Tibial nerve (tissue), 4 donors: ENCODE results near the gene DES. TPM values are rescaled to one million over a fixed set of nuclear protein-coding genes. Genes with fewer than 3 reads are reported as not detected.

ENCODE experiments used
- DNase-seq, 2 donors: peaks; one replicate each; pipeline ENCODE4 v3.0.0-alpha.2; 2019; ENCODE audit warnings: low spot score in 2 of 2
- H3K27ac ChIP-seq, 4 donors: fragments of 200-600 bp; sonication (generic) in 3 of 4; one replicate each; pipeline ENCODE4 v1.5.1; 2017 to 2019; ENCODE audit warnings: mild to moderate bottlenecking in 1 of 4
- H3K27me3 ChIP-seq, 2 donors: fragments of 200-600 bp; sonication (generic) in 1 of 2; one replicate each; pipeline versions ENCODE4 v1.5.1 to v1.6.0; 2017 to 2019
- H3K36me3 ChIP-seq, 3 donors: fragments of 200-600 bp; sonication (generic); one replicate each; pipeline ENCODE4 v1.5.1; 2018 to 2019
- H3K4me1 ChIP-seq, 4 donors: fragments of 200-600 bp; sonication (generic) in 3 of 4; one replicate each; pipeline ENCODE4 v1.5.1; 2017 to 2019
- H3K4me3 ChIP-seq, 4 donors: fragments of 200-600 bp; sonication (generic) in 3 of 4; one replicate each; pipeline ENCODE4 v1.5.1; 2017 to 2019; ENCODE audit warnings: mild to moderate bottlenecking in 1 of 4, moderate library complexity in 1 of 4
- H3K9me3 ChIP-seq, 4 donors: fragments of 200-600 bp; sonication (generic) in 3 of 4; one replicate each; pipeline ENCODE4 v1.5.1; 2017 to 2019
- CTCF ChIP-seq, 5 experiments: fragments of 200-600 bp in 3 of 5; fragments of 450-650 bp in 2 of 5; sonication (generic) in 3 of 5; IDR thresholded peaks; one replicate each; pipeline ENCODE4 v1.5.1; 2016 to 2019; ENCODE audit warnings: antibody characterized with exemption in 5 of 5, mild to moderate bottlenecking in 3 of 5, moderate library complexity in 2 of 5
- EP300 ChIP-seq, 2 donors: sonication (generic); formaldehyde crosslinking; IDR thresholded peaks; one replicate each; pipeline ENCODE4 v1.6.1; 2017; ENCODE audit warnings: antibody characterized with exemption in 2 of 2, mild to moderate bottlenecking in 1 of 2
- POLR2A ChIP-seq, 2 donors: fragments of 450-650 bp; IDR thresholded peaks; one replicate each; pipeline ENCODE4 v1.6.1; 2017; ENCODE audit warnings: antibody characterized with exemption in 2 of 2, mild to moderate bottlenecking in 2 of 2, moderate library complexity in 2 of 2
- WGBS, 2 donors: methylation state at CpG; one replicate each; pipeline ENCODE4 v1.1.5; 2018; 5-methylcytosine and 5-hydroxymethylcytosine counted together
- total RNA-seq, 4 donors: library from RNA; depleted of rRNA; stranded (reverse); fragments of >200 nt; gene quantifications; one replicate each; pipeline ENCODE4 v1.1.0, GENCODE V29; 2016

Gene DES
- total RNA-seq, 4 donors from 2014 or later = 20.7 to 50.4 (median 25.0) TPM

GRCh38 chr2:219475697-219476651 lies 57.8 kb downstream of the DES start:
- peak; percentile 49 to 52 for DNase-seq
- peaks cover 0 to 7% (median 0%) of the 10 kb centered on the region in 4 donors for H3K4me1 ChIP-seq
- TF ChIP-seq EP300 (IDR thresholded peaks at IDR 0.05) (no peak), CTCF (IDR thresholded peaks at IDR 0.05) (peak; percentile 73 to 84 (median 80)), POLR2A (IDR thresholded peaks at IDR 0.05) (no peak)
- H3K27me3 ChIP-seq = peaks cover 0 to 4% of the 10 kb centered on the region in 2 donors
- H3K27ac ChIP-seq = no peak overlapping the region
- 34 to 38% methylated on average over 13 to 14 of the region's 14 CpGs for WGBS, 2 donors
- H3K4me3 ChIP-seq = no peak overlapping the region
- no peaks in the 10 kb centered on the region for H3K36me3 ChIP-seq
- no peaks in the 10 kb centered on the region for H3K9me3 ChIP-seq

Other genes with a start within 250 kb of the DES start
- gene SLC23A3, start 248.3 kb upstream of the DES start, total RNA-seq = under 1 TPM in 3 of 4 donors, not detected in 1; 0.21 to 0.98 (median 0.30) TPM
- gene CNPPD1, start 241.5 kb upstream of the DES start, total RNA-seq = 10 to 100 TPM; 38.8 to 51.3 (median 49.4) TPM
- gene RETREG2, start 240.1 kb upstream of the DES start, total RNA-seq = 10 to 100 TPM; 45.8 to 59.4 (median 54.3) TPM
- 10 to 100 TPM; 30.3 to 58.8 (median 50.5) TPM for gene ZFAND2B, start 211.6 kb upstream of the DES start, total RNA-seq
- gene ABCB6, start 199.4 kb upstream of the DES start, total RNA-seq = 10 to 100 TPM; 22.7 to 43.2 (median 36.1) TPM
- gene ATG9A, start 188.7 kb upstream of the DES start, total RNA-seq = 10 to 100 TPM; 23.4 to 40.0 (median 30.5) TPM
- 100 to 1,000 TPM in 2 of 4 donors, 10 to 100 TPM in 2; 84.5 to 106 (median 97.6) TPM for gene ANKZF1, start 188.6 kb upstream of the DES start, total RNA-seq
- gene GLB1L, start 172.9 kb upstream of the DES start, total RNA-seq = 10 to 100 TPM in 2 of 4 donors, 1 to 10 TPM in 2; 6.7 to 13.1 (median 9.6) TPM
- 10 to 100 TPM in 3 of 4 donors, 1 to 10 TPM in 1; 9.6 to 17.7 (median 15.3) TPM for gene STK16, start 172.9 kb upstream of the DES start, total RNA-seq
- not detected for gene TUBA4B, start 165.1 kb upstream of the DES start, total RNA-seq
- gene TUBA4A, start 164.5 kb upstream of the DES start, total RNA-seq = 10 to 100 TPM in 1 of 4 donors, 1 to 10 TPM in 3; 8.0 to 24.6 (median 9.4) TPM
- 100 to 1,000 TPM in 3 of 4 donors, 10 to 100 TPM in 1; 95.7 to 106 (median 102) TPM for gene DNAJB2, start 139.0 kb upstream of the DES start, total RNA-seq
- not detected for gene PTPRN, start 109.0 kb upstream of the DES start, total RNA-seq
- not detected for gene RESP18, start 85.6 kb upstream of the DES start, total RNA-seq
- 10 to 100 TPM; 35.2 to 88.1 (median 52.6) TPM for gene DNPEP, start 30.5 kb upstream of the DES start, total RNA-seq
- 10 to 100 TPM in 1 of 4 donors, 1 to 10 TPM in 3; 6.7 to 10.2 (median 8.1) TPM for gene SPEG, start 16.5 kb downstream of the DES start, total RNA-seq
- 10 to 100 TPM; 18.8 to 29.7 (median 27.8) TPM for gene GMPPA, start 80.5 kb downstream of the DES start, total RNA-seq
- gene ASIC4, start 96.1 kb downstream of the DES start, total RNA-seq = 1 to 10 TPM in 1 of 4 donors, under 1 TPM in 1, not detected in 2; 0.42 to 3.0 TPM
- gene CHPF, start 125.4 kb downstream of the DES start, total RNA-seq = 10 to 100 TPM; 51.3 to 91.2 (median 62.9) TPM
- gene TMEM198, start 125.7 kb downstream of the DES start, total RNA-seq = 1 to 10 TPM; 1.6 to 2.4 (median 1.9) TPM
- 100 to 1,000 TPM in 2 of 4 donors, 10 to 100 TPM in 2; 85.0 to 135 (median 98.3) TPM for gene OBSL1, start 153.2 kb downstream of the DES start, total RNA-seq
- 1 to 10 TPM in 2 of 4 donors, not detected in 2; 1.1 to 1.4 TPM for gene INHA, start 153.9 kb downstream of the DES start, total RNA-seq
- gene STK11IP, start 179.5 kb downstream of the DES start, total RNA-seq = 10 to 100 TPM; 33.9 to 77.0 (median 72.3) TPM
- 1 to 10 TPM; 1.3 to 5.1 (median 3.4) TPM for gene SLC4A3, start 209.3 kb downstream of the DES start, total RNA-seq